ENCODE results near the gene NRXN3. TPM values are rescaled to one million over a fixed set of nuclear protein-coding genes. Genes with fewer than 3 reads are reported as not detected.

Gene NRXN3
- total RNA-seq, 1 experiment from 2014 or later, result not detected

- no peak for ATAC-seq
Measured at GRCh38 chr14:78178071-78178470, 7.9 kb downstream of the NRXN3 start.

DNA sequence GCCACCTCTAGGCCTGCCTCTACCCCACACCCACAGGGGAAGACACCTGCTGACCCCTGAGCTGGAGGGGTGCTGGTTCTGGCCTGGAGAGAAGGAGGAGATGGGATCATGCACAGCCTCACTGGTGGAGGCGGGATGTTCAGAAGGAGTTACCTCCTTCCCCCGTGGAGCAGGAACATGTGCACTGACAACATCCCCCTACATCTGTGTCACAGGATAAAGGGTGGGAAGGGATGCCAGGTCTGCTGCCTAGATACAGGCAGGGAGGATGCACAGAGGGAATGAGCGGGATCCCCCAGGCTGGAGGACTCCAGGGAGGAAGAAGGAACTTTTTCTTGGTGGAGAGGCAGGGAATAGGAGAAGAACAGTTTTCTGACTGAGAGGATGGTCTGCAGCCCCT lies 8.8 kb downstream of the NRXN3 start:
- Histone ChIP-seq H3K4me1 (ENCODE audit: control insufficient read depth, insufficient read depth, low read length) (no peaks in the 10 kb centered on the region), H3K9me3 (ENCODE audit: control insufficient read depth, insufficient read depth, low read depth, low read length) (no peaks in the 10 kb centered on the region), H3K36me3 (ENCODE audit: control insufficient read depth, insufficient read depth, low read length) (no peaks in the 10 kb centered on the region), H3K27ac (ENCODE audit: low read length) (no peak overlapping the region), H3K4me3 (ENCODE audit: low read depth in 2 of 2, low read length in 2 of 2) (no peak overlapping the region), H3K27me3 (ENCODE audit: control insufficient read depth, insufficient read depth, low read length) (no peaks in the 10 kb centered on the region; the same call in 1 of the 2 replicates)
- ChIA-PET CTCF (no interaction called here), POLR2A (no interaction called here)
- ATAC-seq, result no peak
- in situ Hi-C loops (cut with HindIII; ENCODE audit: low pct_unique_long_range_greater_than_20kb, low sequenced_read_pairs), result no loop called here
- BruUV-seq (replicated peaks), result no TSS peak
- TF ChIP-seq POLR2AphosphoS5 (IDR thresholded peaks at IDR 0.05; ENCODE audit: low read depth, low read length), result no peak
- TF ChIP-seq, protein P1, sequence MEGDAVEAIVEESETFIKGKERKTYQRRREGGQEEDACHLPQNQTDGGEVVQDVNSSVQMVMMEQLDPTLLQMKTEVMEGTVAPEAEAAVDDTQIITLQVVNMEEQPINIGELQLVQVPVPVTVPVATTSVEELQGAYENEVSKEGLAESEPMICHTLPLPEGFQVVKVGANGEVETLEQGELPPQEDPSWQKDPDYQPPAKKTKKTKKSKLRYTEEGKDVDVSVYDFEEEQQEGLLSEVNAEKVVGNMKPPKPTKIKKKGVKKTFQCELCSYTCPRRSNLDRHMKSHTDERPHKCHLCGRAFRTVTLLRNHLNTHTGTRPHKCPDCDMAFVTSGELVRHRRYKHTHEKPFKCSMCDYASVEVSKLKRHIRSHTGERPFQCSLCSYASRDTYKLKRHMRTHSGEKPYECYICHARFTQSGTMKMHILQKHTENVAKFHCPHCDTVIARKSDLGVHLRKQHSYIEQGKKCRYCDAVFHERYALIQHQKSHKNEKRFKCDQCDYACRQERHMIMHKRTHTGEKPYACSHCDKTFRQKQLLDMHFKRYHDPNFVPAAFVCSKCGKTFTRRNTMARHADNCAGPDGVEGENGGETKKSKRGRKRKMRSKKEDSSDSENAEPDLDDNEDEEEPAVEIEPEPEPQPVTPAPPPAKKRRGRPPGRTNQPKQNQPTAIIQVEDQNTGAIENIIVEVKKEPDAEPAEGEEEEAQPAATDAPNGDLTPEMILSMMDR (IDR thresholded peaks at IDR 0.05), result no peak
- no peak for TF ChIP-seq TCF7L2 (IDR thresholded peaks at IDR 0.05; ENCODE audit: low read depth, low read length)
- no peak for TF ChIP-seq SIN3A (IDR thresholded peaks at IDR 0.05; ENCODE audit: borderline replicate concordance, insufficient read depth, low read depth, low read length)
- TF ChIP-seq, protein P2, sequence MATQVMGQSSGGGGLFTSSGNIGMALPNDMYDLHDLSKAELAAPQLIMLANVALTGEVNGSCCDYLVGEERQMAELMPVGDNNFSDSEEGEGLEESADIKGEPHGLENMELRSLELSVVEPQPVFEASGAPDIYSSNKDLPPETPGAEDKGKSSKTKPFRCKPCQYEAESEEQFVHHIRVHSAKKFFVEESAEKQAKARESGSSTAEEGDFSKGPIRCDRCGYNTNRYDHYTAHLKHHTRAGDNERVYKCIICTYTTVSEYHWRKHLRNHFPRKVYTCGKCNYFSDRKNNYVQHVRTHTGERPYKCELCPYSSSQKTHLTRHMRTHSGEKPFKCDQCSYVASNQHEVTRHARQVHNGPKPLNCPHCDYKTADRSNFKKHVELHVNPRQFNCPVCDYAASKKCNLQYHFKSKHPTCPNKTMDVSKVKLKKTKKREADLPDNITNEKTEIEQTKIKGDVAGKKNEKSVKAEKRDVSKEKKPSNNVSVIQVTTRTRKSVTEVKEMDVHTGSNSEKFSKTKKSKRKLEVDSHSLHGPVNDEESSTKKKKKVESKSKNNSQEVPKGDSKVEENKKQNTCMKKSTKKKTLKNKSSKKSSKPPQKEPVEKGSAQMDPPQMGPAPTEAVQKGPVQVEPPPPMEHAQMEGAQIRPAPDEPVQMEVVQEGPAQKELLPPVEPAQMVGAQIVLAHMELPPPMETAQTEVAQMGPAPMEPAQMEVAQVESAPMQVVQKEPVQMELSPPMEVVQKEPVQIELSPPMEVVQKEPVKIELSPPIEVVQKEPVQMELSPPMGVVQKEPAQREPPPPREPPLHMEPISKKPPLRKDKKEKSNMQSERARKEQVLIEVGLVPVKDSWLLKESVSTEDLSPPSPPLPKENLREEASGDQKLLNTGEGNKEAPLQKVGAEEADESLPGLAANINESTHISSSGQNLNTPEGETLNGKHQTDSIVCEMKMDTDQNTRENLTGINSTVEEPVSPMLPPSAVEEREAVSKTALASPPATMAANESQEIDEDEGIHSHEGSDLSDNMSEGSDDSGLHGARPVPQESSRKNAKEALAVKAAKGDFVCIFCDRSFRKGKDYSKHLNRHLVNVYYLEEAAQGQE (IDR thresholded peaks at IDR 0.05; ENCODE audit: insufficient read depth in 1 of 2, low read depth in 2 of 2, low read length in 1 of 2), result no peak
- intact Hi-C loops (cut with micrococcal nuclease; ENCODE audit: unreplicated experiment), result no loop called here
- no peak for DNase-seq (ENCODE audit: low read depth, low spot score)

More at GRCh38 chr14:78178071-78178470, 7.9 kb downstream of the NRXN3 start:
- intact Hi-C loops (cut with micrococcal nuclease; ENCODE audit: unreplicated experiment) (no loop called here), in situ Hi-C loops (cut with HindIII; ENCODE audit: low pct_unique_long_range_greater_than_20kb, low sequenced_read_pairs) (no loop called here)
- Histone ChIP-seq H3K36me3 (ENCODE audit: control insufficient read depth, insufficient read depth, low read length) (no peaks in the 10 kb centered on the region), H3K27ac (ENCODE audit: low read length) (no peak overlapping the region), H3K4me3 (ENCODE audit: low read depth in 2 of 2, low read length in 2 of 2) (no peak overlapping the region), H3K9me3 (ENCODE audit: control insufficient read depth, insufficient read depth, low read depth, low read length) (no peaks in the 10 kb centered on the region), H3K4me1 (ENCODE audit: control insufficient read depth, insufficient read depth, low read length) (no peaks in the 10 kb centered on the region), H3K27me3 (ENCODE audit: control insufficient read depth, insufficient read depth, low read length) (no peaks in the 10 kb centered on the region; the same call in 1 of the 2 replicates)
- BruUV-seq (replicated peaks), result no TSS peak
- POLR2A ChIA-PET, result no interaction called here
- CTCF ChIA-PET, result no interaction called here
- no peak for DNase-seq (ENCODE audit: low read depth, low spot score)
- TF ChIP-seq POLR2AphosphoS5 (IDR thresholded peaks at IDR 0.05; ENCODE audit: low read depth, low read length), result no peak
- TF ChIP-seq, protein P1 (IDR thresholded peaks at IDR 0.05), result no peak
- TF ChIP-seq SIN3A (IDR thresholded peaks at IDR 0.05; ENCODE audit: borderline replicate concordance, insufficient read depth, low read depth, low read length), result no peak
- TF ChIP-seq TCF7L2 (IDR thresholded peaks at IDR 0.05; ENCODE audit: low read depth, low read length), result no peak
- TF ChIP-seq, protein P2 (IDR thresholded peaks at IDR 0.05; ENCODE audit: insufficient read depth in 1 of 2, low read depth in 2 of 2, low read length in 1 of 2), result no peak

All from Panc1 (cell line).